Loucy (cell line): ENCODE results near the gene ZNRF2.
A peak's percentile ranks its signal among the peaks of the same experiment; 100 is the strongest.

ENCODE experiments used
- H2AFZ ChIP-seq: fragments of 200-600 bp; sonication (generic); 2 replicates; pipeline ENCODE4 v1.6.0; 2016; ENCODE audit warnings: antibody characterized with exemption, mild to moderate bottlenecking, low read length, moderate library complexity
- H3F3A ChIP-seq: fragments of 200-600 bp; 2 replicates; pipeline ENCODE4 v1.6.0; 2016; ENCODE audit warnings: antibody characterized with exemption, low read depth, mild to moderate bottlenecking
- H3K27me3 ChIP-seq: fragments of 200-600 bp; sonication (generic); 2 replicates; pipeline ENCODE4 v1.6.1; 2014; ENCODE audit warnings: low read length, mild to moderate bottlenecking; ENCODE audit not compliant: insufficient read depth, poor library complexity, severe bottlenecking
- H3K36me3 ChIP-seq: fragments of 200-600 bp; sonication (generic); 2 replicates; pipeline ENCODE4 v1.6.1; 2016; ENCODE audit warnings: low read length; ENCODE audit not compliant: insufficient read depth
- H3K4me1 ChIP-seq: fragments of 200-600 bp; sonication (generic); 2 replicates; pipeline ENCODE4 v1.5.1; 2014; ENCODE audit warnings: low read length, mild to moderate bottlenecking; ENCODE audit not compliant: insufficient read depth, poor library complexity, severe bottlenecking
- H3K4me2 ChIP-seq: fragments of 200-600 bp; sonication (generic); 2 replicates; pipeline ENCODE4 v1.6.0; 2014; ENCODE audit warnings: antibody characterized with exemption, low read length, low read depth, mild to moderate bottlenecking; ENCODE audit not compliant: poor library complexity, severe bottlenecking
- H3K4me3 ChIP-seq: fragments of 200-600 bp; sonication (generic); 2 replicates; pipeline ENCODE4 v1.5.1; 2014; ENCODE audit warnings: low read length, mild to moderate bottlenecking, mixed read lengths; ENCODE audit not compliant: poor library complexity, severe bottlenecking
- H3K79me2 ChIP-seq: fragments of 200-600 bp; sonication (generic); 2 replicates; pipeline ENCODE4 v1.6.1; 2014; ENCODE audit warnings: low read length; ENCODE audit not compliant: insufficient read depth
- H3K9ac ChIP-seq: fragments of 200-600 bp; sonication (generic); 2 replicates; pipeline ENCODE4 v1.6.0; 2014; ENCODE audit warnings: mild to moderate bottlenecking, low read depth, low read length, moderate library complexity; ENCODE audit not compliant: poor library complexity, severe bottlenecking
- H3K9me2 ChIP-seq: fragments of 200-600 bp; sonication (generic); replicated peaks from 2 replicates; pipeline ENCODE4 v1.6.1; 2016; ENCODE audit warnings: low read depth, low read length, mixed read lengths
- H3K9me3 ChIP-seq: fragments of 200-600 bp; sonication (generic); 2 replicates; pipeline ENCODE4 v1.6.1; 2014; ENCODE audit warnings: mild to moderate bottlenecking, antibody characterized with exemption, low read length, low read depth; ENCODE audit not compliant: insufficient read depth
- H4K20me1 ChIP-seq: fragments of 200-600 bp; sonication (generic); 2 replicates; pipeline ENCODE4 v1.6.0; 2014; ENCODE audit warnings: antibody characterized with exemption, low read length, mild to moderate bottlenecking; ENCODE audit not compliant: insufficient read depth, poor library complexity, severe bottlenecking
- EZH2phosphoT487 ChIP-seq: fragments of 200-600 bp; IDR thresholded peaks from 2 replicates; pipeline ENCODE4 v1.6.1; 2018; ENCODE audit warnings: antibody characterized with exemption, mild to moderate bottlenecking, moderate library complexity, borderline replicate concordance
- TF ChIP-seq, protein P1 (sequence below): fragments of 200-600 bp; sonication (generic); conservative IDR thresholded peaks from 2 replicates; pipeline ENCODE4 v1.5.1; 2014; ENCODE audit warnings: mild to moderate bottlenecking, antibody characterized with exemption, low read length

The ZNRF2 gene

DNA sequence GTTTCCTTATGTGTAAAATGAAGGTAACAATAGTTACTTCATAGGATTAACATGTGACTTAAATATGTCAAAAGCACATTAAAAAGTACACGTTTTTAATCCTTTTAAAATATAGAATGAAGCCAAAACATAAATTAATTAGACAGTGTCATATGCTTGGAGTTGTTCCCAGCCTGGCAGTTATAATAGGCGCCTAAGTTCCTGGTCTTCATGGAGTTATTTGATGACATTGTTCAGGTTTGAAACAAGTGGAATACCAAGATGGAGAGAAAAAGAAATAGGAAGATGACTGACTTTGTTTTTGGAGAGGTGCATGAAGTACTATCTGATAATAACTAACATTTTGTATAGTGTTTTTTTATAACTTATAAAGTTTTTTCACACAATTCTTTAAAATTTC is 67.3 kb downstream of the ZNRF2 start:
- Histone ChIP-seq H3K4me1 (peaks cover 45% of the 10 kb centered on the region), H3K4me3 (no peak overlapping the region), H3K9me2 (no peaks in the 10 kb centered on the region), H4K20me1 (peaks cover 69% of the 10 kb centered on the region), H3K79me2 (peaks cover 89% of the 10 kb centered on the region), H2AFZ (no peak overlapping the region), H3K36me3 (peaks cover 4% of the 10 kb centered on the region; the same call in 1 of the 2 replicates), H3K4me2 (no peak overlapping the region), H3K9me3 (no peaks in the 10 kb centered on the region), H3F3A (no peaks in the 10 kb centered on the region), H3K9ac (no peak overlapping the region), H3K27me3 (no peaks in the 10 kb centered on the region)
- no peak for TF ChIP-seq EZH2phosphoT487
- TF ChIP-seq, protein P1, sequence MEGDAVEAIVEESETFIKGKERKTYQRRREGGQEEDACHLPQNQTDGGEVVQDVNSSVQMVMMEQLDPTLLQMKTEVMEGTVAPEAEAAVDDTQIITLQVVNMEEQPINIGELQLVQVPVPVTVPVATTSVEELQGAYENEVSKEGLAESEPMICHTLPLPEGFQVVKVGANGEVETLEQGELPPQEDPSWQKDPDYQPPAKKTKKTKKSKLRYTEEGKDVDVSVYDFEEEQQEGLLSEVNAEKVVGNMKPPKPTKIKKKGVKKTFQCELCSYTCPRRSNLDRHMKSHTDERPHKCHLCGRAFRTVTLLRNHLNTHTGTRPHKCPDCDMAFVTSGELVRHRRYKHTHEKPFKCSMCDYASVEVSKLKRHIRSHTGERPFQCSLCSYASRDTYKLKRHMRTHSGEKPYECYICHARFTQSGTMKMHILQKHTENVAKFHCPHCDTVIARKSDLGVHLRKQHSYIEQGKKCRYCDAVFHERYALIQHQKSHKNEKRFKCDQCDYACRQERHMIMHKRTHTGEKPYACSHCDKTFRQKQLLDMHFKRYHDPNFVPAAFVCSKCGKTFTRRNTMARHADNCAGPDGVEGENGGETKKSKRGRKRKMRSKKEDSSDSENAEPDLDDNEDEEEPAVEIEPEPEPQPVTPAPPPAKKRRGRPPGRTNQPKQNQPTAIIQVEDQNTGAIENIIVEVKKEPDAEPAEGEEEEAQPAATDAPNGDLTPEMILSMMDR, result no peak

DNA sequence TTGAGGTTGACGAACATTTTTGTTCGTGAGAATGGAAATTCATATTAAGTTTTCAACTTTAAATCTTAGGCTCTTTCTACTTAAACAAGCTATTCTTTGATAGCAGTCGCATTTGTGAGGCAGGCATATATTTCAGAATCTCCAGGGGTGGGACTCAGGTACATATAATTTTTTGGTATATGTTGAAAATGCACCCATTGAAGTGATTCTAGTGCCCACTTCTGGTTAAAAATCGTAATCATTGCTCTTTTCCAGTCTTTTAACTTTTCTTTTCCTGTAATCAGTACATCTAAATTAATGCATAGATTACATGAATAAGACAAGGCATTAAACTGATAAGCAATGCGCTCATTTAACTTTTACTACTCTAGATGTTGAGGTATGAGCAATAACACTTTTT is 67.8 kb downstream of the ZNRF2 start:
- TF ChIP-seq, protein P1, result peak; percentile 63
- TF ChIP-seq EZH2phosphoT487, result no peak

DNA sequence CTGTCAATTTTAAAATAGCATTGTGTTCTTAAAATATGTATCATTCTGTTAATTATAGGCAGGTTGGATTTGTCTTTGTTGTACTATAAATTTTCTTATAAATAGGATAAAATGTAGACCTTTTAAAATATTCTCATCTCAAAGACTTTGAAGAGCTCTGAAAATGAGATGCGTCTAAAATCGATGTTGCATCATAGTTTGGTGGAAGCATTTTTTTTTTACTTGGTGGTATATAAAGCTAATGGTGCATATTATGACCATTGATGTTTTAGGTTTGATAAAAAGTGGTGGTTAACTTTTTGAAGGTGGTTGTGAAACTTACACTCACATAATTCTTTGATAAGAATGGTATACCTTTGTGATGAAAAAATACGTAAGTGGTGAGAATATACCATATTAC is 69.1 kb downstream of the ZNRF2 start:
- Histone ChIP-seq H3K4me1 (peaks cover 28% of the 10 kb centered on the region), H3K4me2 (no peak overlapping the region), H3K36me3 (peaks cover 17% of the 10 kb centered on the region; the same call in 1 of the 2 replicates), H4K20me1 (peaks cover 53% of the 10 kb centered on the region), H3K79me2 (peaks cover 84% of the 10 kb centered on the region), H3K9ac (no peak overlapping the region), H3K4me3 (no peak overlapping the region), H3F3A (no peaks in the 10 kb centered on the region), H3K9me3 (no peaks in the 10 kb centered on the region), H3K9me2 (no peaks in the 10 kb centered on the region), H2AFZ (no peak overlapping the region), H3K27me3 (no peaks in the 10 kb centered on the region)
- TF ChIP-seq EZH2phosphoT487, result no peak
- TF ChIP-seq, protein P1, result no peak

More for the DNA sequence above, 67.8 kb downstream of the ZNRF2 start:
- Histone ChIP-seq H4K20me1 (peaks cover 65% of the 10 kb centered on the region), H3K4me3 (no peak overlapping the region), H3K9me3 (no peaks in the 10 kb centered on the region), H3K36me3 (peaks cover 8% of the 10 kb centered on the region; the same call in 1 of the 2 replicates), H3K4me1 (peaks cover 40% of the 10 kb centered on the region), H3K9me2 (no peaks in the 10 kb centered on the region), H3K79me2 (peaks cover 89% of the 10 kb centered on the region), H3F3A (no peaks in the 10 kb centered on the region), H3K9ac (no peak overlapping the region), H3K4me2 (no peak overlapping the region), H2AFZ (no peak overlapping the region), H3K27me3 (no peaks in the 10 kb centered on the region)
